Vagina (tissue), 2 donors: Measurements from ENCODE around the gene PXYLP1.

Source experiments
- POLR2A ChIP-seq, 2 donors: fragments of 450-650 bp; IDR thresholded peaks; one replicate each; pipeline ENCODE4 v1.6.1; 2017; ENCODE audit warnings: antibody characterized with exemption in 2 of 2, mild to moderate bottlenecking in 2 of 2, moderate library complexity in 2 of 2
- TF ChIP-seq, protein P1 (sequence below), 3 experiments: fragments of 450-650 bp in 2 of 3; fragments of 200-600 bp in 1 of 3; sonication (generic) in 1 of 3; IDR thresholded peaks; one replicate each; pipeline ENCODE4 v1.5.1; 2017 to 2019; ENCODE audit warnings: antibody characterized with exemption in 3 of 3, mild to moderate bottlenecking in 2 of 3, moderate library complexity in 2 of 3

DNA sequence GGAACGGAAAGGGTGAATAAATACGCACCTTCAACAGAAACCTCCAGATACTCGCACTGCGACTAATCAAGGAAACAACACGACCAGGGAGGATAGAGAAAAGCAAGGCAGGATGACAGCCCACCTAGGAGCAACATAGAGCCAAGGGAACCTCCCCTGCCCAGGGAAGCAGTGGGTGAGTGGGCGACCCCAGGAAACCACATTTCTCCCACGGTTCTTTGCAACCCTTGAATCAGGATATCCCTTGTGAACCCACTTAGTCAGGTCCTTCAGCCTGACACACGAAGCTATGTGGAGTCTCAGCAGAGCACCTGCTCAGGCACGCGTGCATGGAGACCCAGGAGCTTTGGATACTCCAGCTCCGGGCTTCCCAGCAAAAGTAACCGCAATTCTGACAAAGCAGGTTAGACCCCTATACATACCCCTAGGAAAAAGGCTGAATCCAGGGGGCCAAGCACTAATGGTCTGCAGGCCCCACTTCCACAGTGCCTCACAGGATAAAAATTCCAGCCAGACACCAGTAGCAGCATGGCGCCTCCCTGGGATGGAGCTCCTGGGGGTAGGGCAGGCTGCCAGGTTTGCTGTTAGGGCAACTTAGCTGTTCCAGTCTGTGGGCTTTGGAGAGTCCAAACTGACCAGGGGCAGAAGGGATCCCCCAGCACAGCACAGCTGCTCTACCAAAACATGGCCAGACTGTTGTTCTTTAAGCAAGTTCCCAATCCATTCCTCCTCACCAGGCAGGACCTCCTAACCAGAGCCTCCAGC, 38.4 kb upstream of the PXYLP1 start:
- TF ChIP-seq POLR2A (IDR thresholded peaks at IDR 0.05), result no peak
- TF ChIP-seq, protein P1, sequence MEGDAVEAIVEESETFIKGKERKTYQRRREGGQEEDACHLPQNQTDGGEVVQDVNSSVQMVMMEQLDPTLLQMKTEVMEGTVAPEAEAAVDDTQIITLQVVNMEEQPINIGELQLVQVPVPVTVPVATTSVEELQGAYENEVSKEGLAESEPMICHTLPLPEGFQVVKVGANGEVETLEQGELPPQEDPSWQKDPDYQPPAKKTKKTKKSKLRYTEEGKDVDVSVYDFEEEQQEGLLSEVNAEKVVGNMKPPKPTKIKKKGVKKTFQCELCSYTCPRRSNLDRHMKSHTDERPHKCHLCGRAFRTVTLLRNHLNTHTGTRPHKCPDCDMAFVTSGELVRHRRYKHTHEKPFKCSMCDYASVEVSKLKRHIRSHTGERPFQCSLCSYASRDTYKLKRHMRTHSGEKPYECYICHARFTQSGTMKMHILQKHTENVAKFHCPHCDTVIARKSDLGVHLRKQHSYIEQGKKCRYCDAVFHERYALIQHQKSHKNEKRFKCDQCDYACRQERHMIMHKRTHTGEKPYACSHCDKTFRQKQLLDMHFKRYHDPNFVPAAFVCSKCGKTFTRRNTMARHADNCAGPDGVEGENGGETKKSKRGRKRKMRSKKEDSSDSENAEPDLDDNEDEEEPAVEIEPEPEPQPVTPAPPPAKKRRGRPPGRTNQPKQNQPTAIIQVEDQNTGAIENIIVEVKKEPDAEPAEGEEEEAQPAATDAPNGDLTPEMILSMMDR (IDR thresholded peaks at IDR 0.05), result no peak
